ENCODE data around the gene NTRK2. TPM values are rescaled to one million over a fixed set of nuclear protein-coding genes. Genes with fewer than 3 reads are reported as not detected.

The NTRK2 gene
- total RNA-seq, 3 donors from 2014 or later = 1.7 to 3.5 (median 2.5) TPM

- intact Hi-C loops (cut with DNase I, micrococcal nuclease) = no loop called here
- Histone ChIP-seq H3K4me3 (no peak overlapping the region), H3K36me3 (ENCODE audit: low read depth) (no peaks in the 10 kb centered on the region), H3K9me3 (no peaks in the 10 kb centered on the region), H3K4me1 (ENCODE audit: low read depth) (peaks cover 27% of the 10 kb centered on the region)
- DNase-seq (no peak), ATAC-seq (peak; percentile 76)
- TF ChIP-seq, protein P1, sequence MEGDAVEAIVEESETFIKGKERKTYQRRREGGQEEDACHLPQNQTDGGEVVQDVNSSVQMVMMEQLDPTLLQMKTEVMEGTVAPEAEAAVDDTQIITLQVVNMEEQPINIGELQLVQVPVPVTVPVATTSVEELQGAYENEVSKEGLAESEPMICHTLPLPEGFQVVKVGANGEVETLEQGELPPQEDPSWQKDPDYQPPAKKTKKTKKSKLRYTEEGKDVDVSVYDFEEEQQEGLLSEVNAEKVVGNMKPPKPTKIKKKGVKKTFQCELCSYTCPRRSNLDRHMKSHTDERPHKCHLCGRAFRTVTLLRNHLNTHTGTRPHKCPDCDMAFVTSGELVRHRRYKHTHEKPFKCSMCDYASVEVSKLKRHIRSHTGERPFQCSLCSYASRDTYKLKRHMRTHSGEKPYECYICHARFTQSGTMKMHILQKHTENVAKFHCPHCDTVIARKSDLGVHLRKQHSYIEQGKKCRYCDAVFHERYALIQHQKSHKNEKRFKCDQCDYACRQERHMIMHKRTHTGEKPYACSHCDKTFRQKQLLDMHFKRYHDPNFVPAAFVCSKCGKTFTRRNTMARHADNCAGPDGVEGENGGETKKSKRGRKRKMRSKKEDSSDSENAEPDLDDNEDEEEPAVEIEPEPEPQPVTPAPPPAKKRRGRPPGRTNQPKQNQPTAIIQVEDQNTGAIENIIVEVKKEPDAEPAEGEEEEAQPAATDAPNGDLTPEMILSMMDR (IDR thresholded peaks at IDR 0.05) = no peak
Observed at GRCh38 chr9:84919440-84919839, 249.9 kb downstream of the NTRK2 start.

DNA sequence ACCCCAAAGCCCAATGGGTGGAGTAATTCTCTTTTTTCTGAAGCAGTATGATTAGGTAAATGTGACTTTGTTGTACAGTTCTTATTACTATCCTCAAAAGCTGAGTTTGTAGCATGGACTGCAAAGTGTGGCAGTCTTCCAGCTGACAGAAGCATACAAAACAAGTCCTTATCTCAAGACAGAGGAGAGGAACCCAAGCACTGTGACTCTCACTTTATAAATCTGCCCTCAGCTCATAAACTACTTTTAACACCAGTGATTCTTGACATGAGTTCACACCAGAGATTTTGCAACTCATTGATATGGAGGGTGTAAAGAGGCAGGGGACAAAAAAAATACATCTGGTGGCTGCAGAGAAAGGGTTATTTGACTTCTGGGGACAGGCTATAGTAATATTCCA is 251.6 kb downstream of the NTRK2 start:
- TF ChIP-seq, protein P1 (IDR thresholded peaks at IDR 0.05) = no peak
- DNase-seq = no peak
- Histone ChIP-seq H3K4me3 (no peak overlapping the region), H3K4me1 (ENCODE audit: low read depth) (peaks cover 27% of the 10 kb centered on the region), H3K9me3 (no peaks in the 10 kb centered on the region), H3K36me3 (ENCODE audit: low read depth) (no peaks in the 10 kb centered on the region)
- ATAC-seq = no peak
- intact Hi-C loops (cut with DNase I, micrococcal nuclease) = no loop called here

DNA sequence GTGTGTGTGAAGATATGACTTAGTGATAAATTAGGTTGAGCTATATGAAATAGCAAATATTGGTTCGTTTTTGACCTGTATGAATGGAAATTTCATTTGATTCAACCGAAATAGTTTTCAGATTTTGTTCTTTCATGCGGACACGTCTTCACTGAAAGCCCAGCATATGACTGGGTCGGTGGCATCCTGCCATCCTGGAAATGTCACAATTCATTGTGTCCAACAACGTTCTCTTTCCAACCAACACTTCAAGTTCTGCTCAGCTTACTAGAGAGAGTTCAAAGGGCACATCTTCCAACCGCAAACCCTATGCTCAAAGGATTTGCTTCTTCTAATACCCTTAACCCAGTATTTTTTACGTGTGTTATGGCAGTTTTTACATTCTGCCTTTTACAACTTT is 252.5 kb downstream of the NTRK2 start:
- intact Hi-C loops (cut with DNase I, micrococcal nuclease) = no loop called here
- no peak for ATAC-seq
- Histone ChIP-seq H3K4me3 (no peak overlapping the region), H3K4me1 (ENCODE audit: low read depth) (peaks cover 27% of the 10 kb centered on the region), H3K36me3 (ENCODE audit: low read depth) (no peaks in the 10 kb centered on the region), H3K9me3 (no peaks in the 10 kb centered on the region)
- TF ChIP-seq, protein P1 (IDR thresholded peaks at IDR 0.05) = no peak
- no peak for DNase-seq

GRCh38 chr9:84924266-84924665 is 254.7 kb downstream of the NTRK2 start:
- intact Hi-C loops (cut with DNase I, micrococcal nuclease) = no loop called here
- ATAC-seq = no peak
- Histone ChIP-seq H3K36me3 (ENCODE audit: low read depth) (no peaks in the 10 kb centered on the region), H3K4me1 (ENCODE audit: low read depth) (peaks cover 13% of the 10 kb centered on the region), H3K9me3 (no peaks in the 10 kb centered on the region), H3K4me3 (no peak overlapping the region)
- TF ChIP-seq, protein P1 (IDR thresholded peaks at IDR 0.05) = no peak
- DNase-seq = no peak

- no peaks in the 10 kb centered on the region for H3K9me3 ChIP-seq
- no peak overlapping the region for H3K4me3 ChIP-seq
- TF ChIP-seq, protein P1 (IDR thresholded peaks at IDR 0.05) = no peak
- no peaks in the 10 kb centered on the region for H3K36me3 ChIP-seq (ENCODE audit: low read depth)
- peaks cover 9% of the 10 kb centered on the region for H3K4me1 ChIP-seq (ENCODE audit: low read depth)
- ATAC-seq (no peak), DNase-seq (no peak)
- intact Hi-C loops (cut with DNase I, micrococcal nuclease) = no loop called here
Observed at GRCh38 chr9:84925225-84925872, 255.8 kb downstream of the NTRK2 start.

- DNase-seq (no peak), ATAC-seq (no peak)
- Histone ChIP-seq H3K36me3 (ENCODE audit: low read depth) (no peaks in the 10 kb centered on the region), H3K4me3 (no peak overlapping the region), H3K9me3 (no peaks in the 10 kb centered on the region), H3K4me1 (ENCODE audit: low read depth) (no peaks in the 10 kb centered on the region)
- intact Hi-C loops (cut with DNase I, micrococcal nuclease) = no loop called here
- TF ChIP-seq, protein P1 (IDR thresholded peaks at IDR 0.05) = no peak
Observed at GRCh38 chr9:84926793-84927192, 257.3 kb downstream of the NTRK2 start.

Data from mucosa of descending colon (tissue), 3 donors.